Right lobe of liver (tissue), 6 donors: ENCODE results near the gene SLC46A2. TPM values are rescaled to one million over a fixed set of nuclear protein-coding genes. Genes with fewer than 3 reads are reported as not detected.

Source experiments
- ATAC-seq, 4 donors: fragments of 200-7000 bp; cut with Tn5 transposase; one replicate each; pipeline ENCODE4 v1.9.1; 2020; ENCODE audit warnings: mild to moderate bottlenecking in 4 of 4, moderate library complexity in 4 of 4
- DNase-seq, 3 donors: peaks; one replicate each; pipeline ENCODE4 v3.0.0-alpha.2; 2020
- H3K27ac ChIP-seq, 3 donors: fragments of 200-600 bp; one replicate each; pipeline ENCODE4 v1.8.0; 2022
- H3K27me3 ChIP-seq, 2 donors: fragments of 200-600 bp; one replicate each; pipeline ENCODE4 v1.8.0; 2022
- H3K36me3 ChIP-seq, 4 donors: fragments of 200-600 bp; sonication (generic) in 1 of 4; one replicate each; pipeline versions ENCODE4 v1.5.1 to v1.8.0; 2017 to 2022; ENCODE audit warnings: control low read depth in 1 of 4
- H3K4me1 ChIP-seq, 4 donors: fragments of 200-600 bp; sonication (generic) in 1 of 4; one replicate each; pipeline versions ENCODE4 v1.5.1 to v1.8.0; 2017 to 2022; ENCODE audit warnings: control low read depth in 1 of 4
- H3K4me3 ChIP-seq, 3 donors: fragments of 200-600 bp; one replicate each; pipeline ENCODE4 v1.8.0; 2022
- H3K9me3 ChIP-seq, 4 donors: fragments of 200-600 bp; sonication (generic) in 1 of 4; one replicate each; pipeline versions ENCODE4 v1.5.1 to v1.8.0; 2017 to 2022; ENCODE audit warnings: control low read depth in 1 of 4
- POLR2A ChIP-seq: fragments of 450-650 bp; IDR thresholded peaks from one replicate; pipeline ENCODE4 v1.6.1; 2017; ENCODE audit warnings: antibody characterized with exemption, mild to moderate bottlenecking
- WGBS: methylation state at CpG from one replicate; pipeline ENCODE4 v1.1.6; 2018; ENCODE audit warnings: low coverage, low lambda C conversion rate; ENCODE audit not compliant: insufficient coverage; ENCODE audit errors: missing lambda C conversion rate; 5-methylcytosine and 5-hydroxymethylcytosine counted together
- intact Hi-C, 2 donors: fragments of 100-400 bp; cut with DNase I; formaldehyde crosslinking; loops; one replicate each; pipeline versions ENCODE4 v1.11.2 to v1.14.1; 2022
- total RNA-seq, 6 experiments: library from RNA; depleted of rRNA in 2 of 6; stranded (reverse); fragments of >200 nt in 2 of 6; fragmentation: NEBNext Ultra II Directional in 3 of 6; extraction: Animal tissue kit (Norgen Biotek cat#: 25700) in 3 of 6; gene quantifications; one replicate each; pipeline versions ENCODE4 v1.1.0 to v1.2.4, GENCODE V29; 2016 to 2023
- TF ChIP-seq, protein P1 (sequence below), 4 donors: fragments of 200-600 bp in 3 of 4; fragments of 450-650 bp in 1 of 4; IDR thresholded peaks; one replicate each; pipeline versions ENCODE4 v1.5.1 to v1.8.0; 2016 to 2022; ENCODE audit warnings: antibody characterized with exemption in 4 of 4, mild to moderate bottlenecking in 2 of 4
- donor health status: DM: no; HTN: yes; CAD: no.
- donor health status: DM: no; HTN: no; CAD: no.
- donor health status: DM: no; HTN: no; CAD: no.
- donor health status: DM: no; HTN: yes; CAD: no.
- donor health status: DM: no; HTN: yes; CAD: no.

SLC46A2 gene
- total RNA-seq, 6 experiments from 2014 or later, result 0.18 to 0.50 (median 0.25) TPM; not detected in 3

DNA sequence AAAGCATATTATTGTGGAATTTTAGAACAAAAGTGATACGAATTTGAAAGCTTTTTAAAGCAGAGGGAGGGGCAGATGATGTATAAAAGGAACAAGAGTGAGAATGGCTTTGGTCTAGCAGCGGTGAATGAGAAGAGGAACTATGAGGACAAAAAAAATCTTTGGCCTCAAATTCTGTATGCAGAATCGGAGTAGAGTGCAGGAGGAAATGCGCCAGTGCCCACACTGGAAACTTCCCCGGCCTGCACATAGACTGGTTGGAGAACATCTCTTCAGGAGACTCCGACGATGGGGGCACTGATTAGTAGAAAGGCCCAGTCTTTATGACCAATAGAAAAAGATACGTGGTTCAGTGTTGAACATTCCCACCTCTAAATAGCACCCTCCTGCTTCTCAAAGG is 51.3 kb downstream of the SLC46A2 start:
- H3K27me3 ChIP-seq, result no peaks in the 10 kb centered on the region
- no peaks in the 10 kb centered on the region for H3K36me3 ChIP-seq
- H3K4me3 ChIP-seq, result no peak overlapping the region
- intact Hi-C loops, result no loop called here
- no peaks in the 10 kb centered on the region for H3K9me3 ChIP-seq
- WGBS, result 91% methylated on average over 6 of the region's 8 CpGs
- ATAC-seq, result peak in 1 of 4 donors; percentile 18
- H3K4me1 ChIP-seq, result peaks cover 0 to 13% (median 5%) of the 10 kb centered on the region in 4 donors
- TF ChIP-seq POLR2A, result no peak
- TF ChIP-seq, protein P1, sequence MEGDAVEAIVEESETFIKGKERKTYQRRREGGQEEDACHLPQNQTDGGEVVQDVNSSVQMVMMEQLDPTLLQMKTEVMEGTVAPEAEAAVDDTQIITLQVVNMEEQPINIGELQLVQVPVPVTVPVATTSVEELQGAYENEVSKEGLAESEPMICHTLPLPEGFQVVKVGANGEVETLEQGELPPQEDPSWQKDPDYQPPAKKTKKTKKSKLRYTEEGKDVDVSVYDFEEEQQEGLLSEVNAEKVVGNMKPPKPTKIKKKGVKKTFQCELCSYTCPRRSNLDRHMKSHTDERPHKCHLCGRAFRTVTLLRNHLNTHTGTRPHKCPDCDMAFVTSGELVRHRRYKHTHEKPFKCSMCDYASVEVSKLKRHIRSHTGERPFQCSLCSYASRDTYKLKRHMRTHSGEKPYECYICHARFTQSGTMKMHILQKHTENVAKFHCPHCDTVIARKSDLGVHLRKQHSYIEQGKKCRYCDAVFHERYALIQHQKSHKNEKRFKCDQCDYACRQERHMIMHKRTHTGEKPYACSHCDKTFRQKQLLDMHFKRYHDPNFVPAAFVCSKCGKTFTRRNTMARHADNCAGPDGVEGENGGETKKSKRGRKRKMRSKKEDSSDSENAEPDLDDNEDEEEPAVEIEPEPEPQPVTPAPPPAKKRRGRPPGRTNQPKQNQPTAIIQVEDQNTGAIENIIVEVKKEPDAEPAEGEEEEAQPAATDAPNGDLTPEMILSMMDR (IDR thresholded peaks at IDR 0.05), result no peak
- H3K27ac ChIP-seq, result no peak overlapping the region
- no peak for DNase-seq

DNA sequence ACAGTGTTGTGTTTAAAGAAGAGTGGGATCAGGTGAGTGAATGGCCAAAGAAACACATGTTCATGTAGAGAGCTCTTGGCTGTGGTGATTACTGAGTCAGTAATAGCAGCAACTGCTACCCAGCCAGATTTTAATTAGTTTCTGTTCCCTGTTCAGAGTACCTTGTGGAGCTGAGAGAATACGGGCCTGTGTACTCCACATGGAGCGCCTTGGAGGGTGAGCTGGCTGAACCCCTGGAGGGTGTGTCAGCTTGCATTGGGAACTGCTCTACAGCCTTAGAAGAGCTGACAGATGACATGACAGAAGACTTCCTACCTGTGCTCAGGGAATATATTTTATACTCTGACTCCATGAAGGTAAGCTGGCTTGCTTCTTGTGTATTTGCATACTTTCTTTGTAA is 52.3 kb downstream of the SLC46A2 start:
- no peak for DNase-seq
- Histone ChIP-seq H3K4me3 (no peak overlapping the region), H3K9me3 (no peaks in the 10 kb centered on the region), H3K36me3 (no peaks in the 10 kb centered on the region), H3K4me1 (peaks cover 0 to 13% (median 5%) of the 10 kb centered on the region in 4 donors), H3K27ac (no peak overlapping the region), H3K27me3 (no peaks in the 10 kb centered on the region)
- intact Hi-C loops, result no loop called here
- WGBS, result 100% methylated on average over 1 of the region's 2 CpGs
- TF ChIP-seq, protein P1 (IDR thresholded peaks at IDR 0.05), result no peak
- TF ChIP-seq POLR2A, result no peak
- ATAC-seq, result no peak

DNA sequence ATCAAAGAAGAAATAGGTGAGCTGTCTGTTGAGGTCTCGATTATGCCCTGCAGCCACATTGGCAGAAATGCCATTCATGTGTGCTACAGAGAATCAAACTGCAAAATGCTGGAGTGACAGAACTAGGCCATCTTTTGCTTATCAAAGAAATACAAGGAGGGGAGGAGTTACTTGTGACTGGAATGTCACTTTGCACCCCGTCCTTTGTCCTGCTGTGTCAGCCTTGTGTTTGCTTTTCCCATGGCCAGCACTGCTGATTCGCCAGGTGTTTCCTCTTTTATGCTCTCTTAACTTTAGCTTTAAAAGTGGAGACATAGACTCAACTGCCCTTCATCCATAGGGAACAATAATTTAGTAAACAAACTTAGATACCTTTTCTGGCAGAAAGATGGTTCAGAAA is 54.3 kb downstream of the SLC46A2 start:
- intact Hi-C loops, result no loop called here
- TF ChIP-seq POLR2A, result no peak
- TF ChIP-seq, protein P1 (IDR thresholded peaks at IDR 0.05), result no peak
- peak overlapping the region in 1 of 3 donors; percentile 38 for H3K27ac ChIP-seq
- H3K4me3 ChIP-seq, result no peak overlapping the region
- no peaks in the 10 kb centered on the region for H3K27me3 ChIP-seq
- H3K9me3 ChIP-seq, result no peaks in the 10 kb centered on the region
- DNase-seq (peak in 1 of 3 donors; percentile 73), ATAC-seq (peak; percentile 70 to 84 (median 76))
- H3K36me3 ChIP-seq, result no peaks in the 10 kb centered on the region
- peaks cover 0 to 20% (median 10%) of the 10 kb centered on the region in 4 donors for H3K4me1 ChIP-seq
- 35% methylated on average over 3 of the region's 3 CpGs for WGBS

DNA sequence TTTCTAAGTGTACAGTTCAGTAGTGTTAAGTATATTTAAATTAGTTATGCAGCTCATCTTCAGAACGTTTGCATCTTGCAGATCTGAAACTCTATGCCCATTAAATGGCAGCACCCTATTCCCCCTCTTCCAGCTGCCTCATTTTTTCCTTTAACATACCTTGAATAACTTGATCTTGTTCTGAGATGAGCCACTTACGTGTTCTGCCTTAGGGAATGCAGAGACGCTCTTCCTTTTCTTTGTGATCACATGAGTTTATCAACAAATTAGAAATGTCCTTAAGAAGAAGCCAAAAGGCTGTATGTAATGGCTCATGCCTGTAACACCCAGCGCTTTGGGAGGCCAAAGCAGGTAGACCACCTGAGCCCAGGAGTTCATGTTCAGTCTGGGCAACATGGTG is 57.6 kb downstream of the SLC46A2 start:
- H3K36me3 ChIP-seq, result no peaks in the 10 kb centered on the region
- 87% methylated on average over 4 of the region's 4 CpGs for WGBS
- ATAC-seq, result no peak
- no peaks in the 10 kb centered on the region for H3K9me3 ChIP-seq
- intact Hi-C loops, result no loop called here
- no peak overlapping the region for H3K4me3 ChIP-seq
- no peak for DNase-seq
- H3K27ac ChIP-seq, result no peak overlapping the region
- H3K4me1 ChIP-seq, result peaks cover 0 to 27% (median 14%) of the 10 kb centered on the region in 4 donors
- TF ChIP-seq, protein P1 (IDR thresholded peaks at IDR 0.05), result no peak
- TF ChIP-seq POLR2A, result no peak
- H3K27me3 ChIP-seq, result no peaks in the 10 kb centered on the region

DNA sequence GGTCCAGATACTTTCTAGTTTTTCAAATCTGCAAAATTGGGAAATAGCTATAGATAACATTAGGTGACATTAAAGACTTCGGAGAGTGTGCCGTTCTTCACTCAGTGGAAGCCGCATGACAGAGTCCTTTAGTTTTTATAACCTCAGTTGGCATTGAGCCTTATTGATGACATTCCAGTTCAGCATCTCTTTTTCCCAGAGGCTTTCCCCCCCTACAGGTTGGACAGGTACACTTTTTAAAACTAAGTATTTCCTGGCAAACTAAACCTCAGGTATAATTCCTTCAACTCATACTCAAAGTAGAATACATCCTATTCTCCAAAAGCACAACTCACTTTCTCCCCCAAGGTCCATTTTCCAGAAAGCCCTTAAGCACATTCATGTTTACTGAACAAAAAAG is 58.7 kb downstream of the SLC46A2 start:
- Histone ChIP-seq H3K4me1 (peaks cover 0 to 27% (median 14%) of the 10 kb centered on the region in 4 donors), H3K36me3 (no peaks in the 10 kb centered on the region), H3K4me3 (no peak overlapping the region), H3K27ac (peak overlapping the region in 2 of 3 donors; percentile 36 to 38), H3K27me3 (no peaks in the 10 kb centered on the region), H3K9me3 (no peaks in the 10 kb centered on the region)
- WGBS, result 22% methylated on average over 3 of the region's 3 CpGs
- DNase-seq (no peak), ATAC-seq (peak; percentile 6 to 31 (median 17))
- intact Hi-C loops, result no loop called here
- TF ChIP-seq, protein P1 (IDR thresholded peaks at IDR 0.05), result no peak
- no peak for TF ChIP-seq POLR2A
